ENCODE data around the gene UBTF. TPM values are rescaled to one million over a fixed set of nuclear protein-coding genes. Genes with fewer than 3 reads are reported as not detected.
A peak's percentile ranks its signal among the peaks of the same experiment; 100 is the strongest.

The UBTF gene
- total and polyA plus RNA-seq, 9 of the 15 experiments (the other 6 are each of a cell fraction or from before 2014, with no cell fraction given): 1.2 to 113 (median 83.6) TPM

- TF ChIP-seq CTCF (IDR thresholded peaks at IDR 0.05 in 2 of 3, conservative IDR thresholded peaks at IDR 0.05 in 1 of 3; ENCODE audit: insufficient read depth in 2 of 3, low read depth in 1 of 3, low read length in 3 of 3) (no peak), MTA3 (IDR thresholded peaks at IDR 0.05; ENCODE audit: borderline replicate concordance) (peak; percentile 63; the same call in 1 of the 2 replicates), MGA (IDR thresholded peaks at IDR 0.05) (no peak), RBFOX2 (IDR thresholded peaks at IDR 0.05; ENCODE audit: low read depth, low read length) (peak; percentile 59), SMARCA4 (IDR thresholded peaks at IDR 0.05) (no peak), FOSL1 (tag; conservative IDR thresholded peaks at IDR 0.05) (0 out of 2 replicates have a peak, but pooled peaks have one; percentile 14), MYBL2 (IDR thresholded peaks at IDR 0.05; ENCODE audit: low read depth) (no peak), MYBL2 (CRISPR knock-in tag; IDR thresholded peaks at IDR 0.05; ENCODE audit: borderline replicate concordance) (no peak), HDAC2 (IDR thresholded peaks at IDR 0.05) (peak; percentile 37; the same call in 1 of the 2 replicates), CBX1 (IDR thresholded peaks at IDR 0.05; ENCODE audit: low read depth) (no peak), ARID1B (IDR thresholded peaks at IDR 0.05) (0 out of 2 replicates have a peak, but pooled peaks have one; percentile 12), KLF10 (CRISPR knock-in tag; IDR thresholded peaks at IDR 0.05) (no peak), HMGN3 (IDR thresholded peaks at IDR 0.05; ENCODE audit: borderline replicate concordance, extremely low read depth, insufficient read length, low read depth, low read length) (peak; percentile 14)
Measured at GRCh38 chr17:44221084-44221861, 1.8 kb upstream of the UBTF start (continued).

Data from K562 (cell line).